GM21423 (cell line): ENCODE results near the gene RNF227.

Experiments
- ATAC-seq: cut with Tn5 transposase; IDR thresholded peaks from one replicate; pipeline ENCODE4 v1.9.1; 2021; ENCODE audit warnings: mild to moderate bottlenecking, moderate library complexity; ENCODE audit not compliant: unreplicated experiment

RNF227 gene

DNA sequence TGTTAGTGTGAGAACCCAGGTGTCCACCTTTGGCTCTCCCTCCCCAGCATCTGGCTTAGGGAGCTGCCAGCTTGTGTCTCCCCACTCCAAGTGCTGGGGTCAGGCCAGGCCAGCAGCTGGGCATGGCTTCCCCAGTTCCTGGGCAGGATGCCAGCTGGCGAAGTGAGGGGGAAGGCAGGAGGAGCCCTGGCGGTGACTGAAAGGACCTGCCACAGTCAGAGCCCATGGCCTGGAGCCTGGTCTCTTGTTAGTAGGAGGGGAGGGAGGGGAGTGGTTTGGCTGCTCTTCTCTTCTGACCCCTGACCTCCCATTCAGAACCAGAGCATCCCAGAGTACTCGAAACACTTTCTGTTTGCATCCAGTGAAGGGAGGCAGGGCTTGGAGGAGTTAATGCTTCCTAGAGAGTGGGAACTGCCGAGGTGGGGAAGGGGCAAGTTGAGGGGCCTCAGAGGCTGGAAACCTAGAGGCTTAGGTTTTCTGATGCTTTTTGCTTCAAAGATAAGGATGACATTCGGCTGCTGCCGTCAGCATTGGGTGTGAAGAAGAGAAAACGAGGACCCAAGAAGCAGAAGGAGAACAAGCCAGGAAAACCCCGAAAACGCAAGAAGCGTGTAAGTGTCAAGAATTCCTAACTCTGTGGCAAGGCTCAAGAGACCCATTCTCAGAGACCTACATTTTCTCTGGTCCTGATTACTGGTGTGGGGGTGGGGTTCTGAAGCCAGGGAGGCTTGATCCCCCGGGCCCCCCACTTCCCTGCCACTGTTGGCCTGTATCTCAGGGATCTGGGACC, 26.7 kb downstream of the RNF227 start:
- ATAC-seq: no peak

DNA sequence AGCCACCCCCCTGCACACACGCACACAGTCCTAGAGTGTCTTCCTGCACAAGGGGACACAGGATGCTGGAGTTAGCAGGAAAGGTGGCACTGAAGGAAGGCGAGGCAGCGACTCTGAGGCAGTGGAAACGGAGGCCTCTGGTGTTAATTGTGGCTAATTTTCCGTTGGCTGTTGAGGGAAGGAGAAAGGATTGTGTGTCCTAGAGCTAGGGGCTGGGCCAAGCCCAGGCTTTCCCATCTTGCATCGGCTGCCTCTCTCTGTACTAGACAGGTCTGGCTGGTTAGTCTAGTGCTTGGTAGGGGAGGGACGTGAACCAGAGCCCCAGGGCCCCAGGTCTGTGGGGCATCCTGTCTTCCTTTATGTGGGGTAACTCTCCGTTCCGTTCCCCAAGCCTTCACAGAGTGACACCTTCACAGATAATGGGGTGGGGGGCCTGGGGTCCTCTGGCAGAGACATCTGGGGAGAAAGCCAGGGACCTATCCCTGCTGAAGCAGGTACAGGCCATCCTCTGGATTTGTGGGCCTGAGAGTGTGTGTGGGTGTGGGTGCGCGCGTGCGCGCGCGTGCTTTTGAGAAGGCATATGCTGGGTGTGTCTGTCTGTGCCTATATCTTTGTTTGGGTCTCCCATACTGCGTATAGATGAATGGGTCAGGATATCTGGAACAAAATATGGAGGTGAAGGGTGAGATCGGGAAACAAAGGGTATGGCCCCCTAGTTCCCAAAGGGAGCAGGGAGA, 27.7 kb downstream of the RNF227 start, which contains the start of gene CHD3:
Gene CHD3 (plus strand): TSS at position 606 of the 737 bp plus-strand sequence. CDS start 212 bp downstream, outside the sequence.
- no peak for ATAC-seq

DNA sequence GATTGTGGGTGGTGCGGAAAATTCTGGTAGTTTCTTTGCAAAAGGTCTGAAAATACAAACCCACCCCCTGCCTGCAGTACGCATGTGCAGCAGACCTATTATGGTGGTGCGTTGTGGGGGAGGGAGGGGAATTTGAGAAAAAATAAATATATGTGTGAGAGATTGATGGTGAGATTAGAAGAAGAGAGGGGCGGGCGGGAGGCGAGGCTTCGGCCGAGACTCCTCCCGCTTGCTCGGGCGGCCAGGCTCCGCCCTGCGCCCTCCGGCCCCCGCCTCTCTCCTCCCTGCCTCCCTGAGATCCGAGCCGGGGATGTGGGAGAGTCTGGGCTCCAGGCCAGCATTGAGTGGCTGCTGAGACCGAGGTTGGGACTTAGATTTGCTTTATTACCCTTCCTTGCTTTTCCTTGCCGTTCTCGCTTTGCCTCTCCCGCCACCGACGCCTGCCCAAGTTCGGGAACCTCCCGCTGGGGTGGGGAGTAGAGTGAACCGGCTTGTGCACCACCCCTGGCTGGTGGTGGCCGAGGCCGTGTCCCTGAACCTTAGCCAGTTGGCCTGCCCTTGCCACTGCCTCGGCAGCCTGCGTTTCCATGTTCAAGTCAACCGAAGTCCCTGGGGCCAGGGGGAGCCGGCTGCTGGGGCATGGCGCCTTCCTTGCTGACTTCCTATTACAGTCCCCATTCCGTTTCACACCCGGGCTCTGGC, 28.5 kb downstream of the RNF227 start:
- peak; percentile 44 for ATAC-seq

DNA sequence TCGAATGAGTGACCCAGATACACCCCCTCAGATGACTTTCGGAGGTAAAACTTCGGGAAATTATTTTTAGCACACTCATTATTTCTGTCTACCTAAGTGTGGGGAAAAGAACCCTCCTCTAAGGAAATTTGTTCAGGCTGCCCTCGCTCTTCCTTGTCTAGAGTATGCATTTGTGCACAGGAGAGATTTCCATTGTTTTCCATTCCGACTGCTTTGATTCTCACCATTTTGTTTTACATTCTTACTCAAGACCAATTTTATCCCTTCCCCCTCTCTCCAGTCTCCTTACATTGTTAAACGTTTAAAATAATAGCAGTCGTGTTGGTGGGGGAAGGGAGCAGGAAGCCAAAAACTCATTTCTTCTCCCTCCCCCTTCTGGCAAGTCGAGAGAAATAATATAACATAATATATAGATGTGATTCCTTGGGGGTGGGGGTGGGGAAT, 29.0 kb downstream of the RNF227 start:
- ATAC-seq: no peak

DNA sequence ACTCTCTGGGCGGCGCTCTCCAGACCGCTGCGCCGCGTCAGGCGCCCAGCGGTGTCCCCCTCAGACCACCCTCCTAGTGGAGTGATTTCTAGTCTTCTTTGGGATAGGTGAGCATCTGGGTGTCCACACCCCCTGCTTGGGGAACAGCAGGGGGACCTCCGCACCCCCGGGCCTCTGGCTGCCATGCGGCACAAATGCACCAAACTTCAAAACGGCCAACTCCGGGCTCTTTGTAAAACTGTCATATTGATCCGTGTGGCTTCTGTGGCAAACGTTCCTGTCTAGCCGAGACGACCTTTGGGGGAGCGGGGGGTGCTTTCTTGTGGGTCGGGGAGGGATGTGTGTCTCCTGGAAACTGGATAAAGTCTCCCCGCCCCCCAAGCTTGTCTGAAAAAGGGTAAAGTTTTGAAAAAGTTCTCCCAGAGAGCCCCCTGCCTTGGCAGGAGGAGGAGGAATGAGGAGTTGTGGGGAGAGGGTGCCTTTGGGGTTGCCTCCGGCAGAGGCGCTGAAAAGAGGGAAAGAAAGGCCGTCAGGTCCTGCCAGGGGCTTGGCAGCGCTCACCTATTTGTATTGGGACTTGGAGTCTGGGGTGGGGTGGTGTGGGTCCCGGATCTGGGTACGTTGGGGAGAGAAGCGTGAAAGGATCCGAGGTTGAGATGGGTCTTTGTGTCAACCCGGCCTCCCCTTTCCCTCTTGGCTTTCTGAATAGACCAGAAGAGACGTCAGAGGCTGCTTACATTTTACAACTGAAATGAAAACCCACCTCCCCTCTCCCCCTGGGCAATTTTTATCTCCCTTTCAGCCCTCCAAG, 29.7 kb downstream of the RNF227 start:
- ATAC-seq: no peak

DNA sequence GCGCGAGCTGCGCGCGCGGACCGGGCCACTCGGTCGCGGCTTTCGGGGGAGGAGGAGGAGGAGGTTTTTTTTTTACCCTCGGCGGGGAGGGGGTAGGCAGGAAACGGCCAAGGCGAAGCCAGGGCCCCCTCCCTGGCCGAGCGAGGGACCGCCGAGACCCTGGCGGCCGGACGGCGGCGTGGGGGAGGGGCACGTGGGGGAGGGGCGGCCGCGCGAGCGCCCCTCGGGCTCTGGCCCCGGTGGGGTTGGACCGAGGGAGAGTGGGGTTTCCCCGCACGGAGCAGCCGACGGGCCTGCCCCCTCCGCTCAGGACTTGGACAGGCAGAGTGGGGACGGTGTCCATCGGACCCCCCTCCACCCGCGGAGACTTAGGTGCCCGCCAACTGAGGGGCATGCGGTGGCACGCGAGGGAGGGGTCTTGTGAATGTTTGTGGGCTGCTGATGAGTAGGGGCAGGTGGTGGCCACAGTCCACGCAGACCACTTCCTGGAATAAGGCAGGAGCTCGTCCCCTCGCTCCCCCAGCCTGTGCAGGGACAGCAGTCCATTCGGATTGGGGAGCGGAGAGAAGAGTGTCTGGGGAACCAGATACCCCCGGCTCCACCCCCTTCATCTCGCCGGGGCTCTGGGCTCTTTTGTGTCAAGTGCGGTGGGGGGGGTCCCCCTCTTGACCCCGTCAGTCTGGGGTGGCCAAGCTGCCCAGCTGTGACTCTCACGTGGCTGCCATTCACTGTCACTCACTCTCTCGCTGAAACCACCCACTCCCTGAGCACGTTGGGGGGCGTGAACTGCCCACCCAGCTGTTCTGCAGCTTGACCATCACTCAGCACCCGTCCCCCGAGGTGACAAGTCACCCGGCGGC, 30.5 kb downstream of the RNF227 start:
- ATAC-seq: peak; percentile 33

DNA sequence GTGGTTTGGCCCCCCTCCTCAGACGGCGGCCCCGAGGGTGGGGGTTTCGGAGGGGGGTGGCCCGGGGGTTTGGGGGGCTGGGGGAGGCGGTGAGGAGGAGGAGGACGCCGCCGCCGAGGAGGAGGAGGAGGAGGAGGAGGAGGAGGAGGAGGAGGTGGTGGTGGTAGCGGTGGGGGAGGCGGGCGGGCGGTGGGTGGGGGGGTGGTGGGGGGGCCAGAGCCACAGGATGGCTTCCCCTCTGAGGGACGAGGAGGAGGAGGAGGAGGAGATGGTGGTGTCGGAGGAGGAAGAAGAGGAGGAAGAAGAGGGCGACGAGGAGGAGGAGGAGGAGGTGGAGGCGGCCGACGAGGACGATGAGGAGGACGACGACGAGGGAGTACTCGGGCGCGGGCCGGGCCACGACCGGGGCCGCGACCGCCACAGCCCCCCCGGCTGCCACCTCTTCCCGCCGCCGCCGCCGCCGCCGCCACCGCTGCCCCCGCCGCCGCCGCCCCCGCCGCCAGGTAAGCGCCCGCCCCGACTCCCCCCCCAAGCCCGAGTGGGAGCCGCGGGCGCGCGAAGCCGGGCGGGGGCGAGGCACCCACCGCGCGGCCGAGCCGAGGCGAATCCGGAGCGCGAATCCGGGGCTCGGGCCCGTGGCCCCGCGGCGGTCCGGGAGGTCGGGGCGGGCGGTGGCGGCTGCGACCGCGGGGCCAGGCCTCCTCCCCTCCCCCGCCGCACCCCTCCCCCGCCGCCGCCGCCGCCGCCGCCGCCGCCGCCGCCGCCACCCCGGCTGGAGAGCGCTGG, 31.3 kb downstream of the RNF227 start:
- ATAC-seq: no peak

DNA sequence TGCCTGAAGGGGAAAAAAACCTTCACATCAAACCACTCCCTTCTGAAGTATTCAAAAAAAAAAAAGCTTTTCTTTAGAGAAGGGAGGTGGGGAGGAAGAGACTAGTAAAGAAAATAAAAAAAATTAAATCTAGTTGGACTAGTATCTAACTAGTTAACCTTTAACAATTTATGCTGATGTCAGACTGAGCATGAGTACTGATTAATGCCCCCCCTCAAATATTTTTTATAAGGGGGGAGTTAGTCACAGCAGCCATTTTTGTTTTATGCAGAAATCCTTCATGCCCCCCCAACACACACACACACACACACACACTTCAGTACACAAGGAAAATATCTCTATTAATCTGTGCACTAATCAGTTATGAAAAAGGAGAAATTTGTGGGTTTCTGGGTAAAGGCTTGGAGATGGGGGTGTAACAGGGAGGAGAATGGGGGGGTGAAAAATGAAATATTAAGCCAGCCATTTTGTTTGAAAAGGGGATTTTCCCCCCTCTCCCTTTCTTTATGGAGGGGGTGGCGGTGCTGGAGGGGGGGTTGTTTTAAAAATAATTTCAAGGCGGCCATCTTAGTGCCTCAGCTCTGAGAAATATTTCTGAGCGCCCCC, 32.2 kb downstream of the RNF227 start:
- ATAC-seq: no peak

DNA sequence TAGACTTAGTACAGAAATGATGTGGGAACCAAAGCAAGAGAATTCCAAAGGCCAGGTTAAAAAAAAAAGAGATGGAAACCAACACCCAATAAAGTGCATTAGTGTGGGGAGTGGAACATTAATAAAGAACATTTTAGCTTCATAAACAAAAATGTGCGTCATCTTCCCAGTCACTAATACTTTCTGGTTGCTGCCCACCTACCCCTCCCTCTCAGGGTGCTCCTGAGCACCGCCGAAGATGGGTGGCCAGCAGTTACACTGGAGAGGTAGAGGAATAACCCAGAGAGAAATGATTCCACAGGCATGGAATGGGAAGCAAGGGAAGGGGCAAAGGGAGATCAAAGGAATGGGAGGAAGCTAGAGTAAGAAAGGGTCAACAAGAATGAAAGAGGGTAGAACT, 33.5 kb downstream of the RNF227 start:
- no peak for ATAC-seq

DNA sequence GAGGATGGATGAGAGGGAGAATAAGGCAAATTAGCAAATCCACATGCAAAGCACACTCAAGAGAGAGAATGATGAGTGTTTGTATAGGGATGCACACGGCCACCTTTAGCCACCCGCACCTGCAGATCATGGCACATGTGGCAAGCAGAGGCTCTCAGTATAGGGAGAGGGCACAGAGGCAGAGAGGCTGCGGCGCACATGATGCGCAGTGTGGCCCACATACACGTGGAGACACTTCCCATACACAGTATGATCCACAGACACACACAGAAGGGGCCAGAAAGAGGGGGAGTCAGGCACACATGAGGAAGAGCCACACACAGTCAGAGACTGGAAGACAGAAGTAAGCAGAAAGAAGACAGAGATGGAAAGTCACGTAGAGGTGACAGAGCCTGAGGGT, 34.0 kb downstream of the RNF227 start:
- no peak for ATAC-seq

DNA sequence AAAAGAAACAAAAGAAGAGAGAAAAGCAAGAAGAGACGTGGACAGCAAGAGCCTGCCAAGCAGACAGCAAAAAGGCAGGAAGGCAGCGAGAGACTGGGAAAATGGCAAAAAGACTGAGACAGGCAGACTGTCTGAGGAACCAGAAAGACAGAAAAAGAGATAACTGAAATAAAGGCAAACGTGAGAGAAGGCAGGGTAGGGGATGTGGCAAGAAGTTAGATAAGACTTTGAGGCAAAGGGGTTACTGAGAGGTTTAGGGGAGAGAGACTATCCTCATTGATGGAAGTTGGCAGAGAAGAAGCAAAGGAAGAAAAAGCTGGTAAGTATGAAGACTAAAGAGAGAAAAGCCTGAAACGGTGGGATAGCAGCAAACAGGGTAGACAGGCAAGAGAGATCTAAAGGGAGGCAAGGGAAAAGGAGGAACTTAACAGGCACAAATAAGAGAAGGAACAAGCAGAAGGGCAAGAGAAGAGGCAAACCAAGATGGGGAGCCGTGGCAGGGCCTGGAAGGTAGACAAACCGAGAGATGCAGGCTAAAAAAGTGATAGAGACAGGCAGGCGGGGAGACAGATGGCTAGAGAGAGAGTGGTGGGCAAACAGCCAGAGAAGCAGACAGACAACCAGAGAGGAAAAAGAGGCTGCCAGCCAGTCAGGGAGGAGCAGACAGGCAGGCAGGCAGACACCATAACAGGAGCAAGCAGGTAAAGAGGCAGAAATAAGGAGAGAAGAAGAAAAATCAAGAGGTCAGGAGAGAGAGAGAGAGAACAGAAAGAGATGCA, 34.6 kb downstream of the RNF227 start:
- no peak for ATAC-seq

DNA sequence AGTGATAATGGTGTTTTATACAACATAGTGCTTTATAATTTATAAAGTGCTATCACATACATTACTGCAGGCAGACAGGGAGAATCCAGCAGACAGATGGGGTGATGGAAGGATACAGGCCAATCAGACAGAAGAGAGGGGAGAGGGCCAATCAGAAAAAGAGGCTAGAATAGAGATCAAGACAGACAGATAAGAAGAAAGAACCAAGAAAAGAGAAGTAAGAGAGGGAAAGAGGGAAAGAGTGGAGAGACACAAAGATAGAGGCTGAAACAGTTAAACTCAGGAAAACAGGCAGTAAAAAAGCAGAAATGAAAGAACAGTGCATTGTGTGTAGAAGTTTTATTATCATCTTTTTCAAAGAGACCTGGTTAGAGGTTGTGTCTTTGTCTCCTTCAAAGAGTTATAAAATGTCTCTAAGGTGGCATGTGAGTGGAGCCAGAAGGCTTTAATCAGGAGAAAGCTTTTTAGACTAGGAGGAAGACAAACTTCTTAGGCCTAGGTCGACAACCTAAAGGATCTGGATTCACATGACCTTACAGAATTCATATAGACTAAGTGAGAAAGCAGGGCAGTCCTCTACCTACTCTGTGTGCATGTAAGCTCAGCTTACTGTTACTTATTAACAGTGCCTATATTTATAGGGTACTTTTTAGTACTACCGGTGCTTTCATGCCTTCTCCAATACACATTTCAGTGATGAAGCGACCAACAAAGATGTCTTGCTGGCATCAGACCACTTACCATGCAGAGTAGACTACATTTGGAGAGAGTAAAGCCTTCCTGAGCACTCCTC, 35.8 kb downstream of the RNF227 start:
- no peak for ATAC-seq

DNA sequence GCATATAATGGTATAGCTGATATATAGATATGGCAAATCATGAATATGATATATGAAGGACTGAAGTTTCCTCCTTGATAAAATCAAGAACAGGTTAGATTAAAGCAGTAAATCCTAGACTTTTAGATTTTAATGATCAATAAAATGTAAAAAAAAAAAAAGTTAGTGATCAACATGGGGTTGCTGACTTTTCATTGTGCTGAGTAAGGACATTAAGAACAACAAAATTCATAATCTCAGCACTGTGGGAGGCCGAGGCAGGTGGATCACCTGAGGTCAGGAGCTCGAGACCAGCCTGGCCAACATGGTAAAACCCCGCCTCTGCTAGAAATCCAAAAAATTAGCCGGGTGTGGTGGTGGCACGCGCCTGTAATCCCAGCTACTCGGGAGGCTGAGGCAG, 37.9 kb downstream of the RNF227 start:
- no peak for ATAC-seq

DNA sequence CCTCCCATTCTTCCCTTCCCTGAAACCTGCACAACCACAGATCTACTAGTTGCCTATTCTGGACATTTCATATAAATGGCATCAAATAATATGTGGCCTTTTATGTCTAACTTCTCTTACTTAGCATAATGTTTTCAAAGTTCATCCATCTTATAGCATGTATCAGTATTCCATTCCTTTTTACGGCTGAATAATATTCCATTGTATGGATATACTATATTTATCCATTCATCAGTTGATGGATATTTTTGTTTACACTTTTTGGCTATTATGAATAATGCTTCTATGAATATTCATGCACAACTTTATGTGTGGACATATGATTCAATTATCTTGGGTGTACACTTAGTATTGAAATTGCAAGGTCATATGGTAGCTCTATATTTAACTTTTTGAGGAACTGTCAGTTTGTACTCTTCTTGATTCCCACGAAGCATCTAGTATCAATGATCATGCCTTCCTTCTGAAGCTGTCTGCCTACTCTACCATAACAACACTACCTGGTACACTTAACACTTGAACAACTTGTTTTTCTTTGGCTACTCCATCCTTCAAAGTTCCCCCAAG, 40.2 kb downstream of the RNF227 start:
- ATAC-seq: no peak

DNA sequence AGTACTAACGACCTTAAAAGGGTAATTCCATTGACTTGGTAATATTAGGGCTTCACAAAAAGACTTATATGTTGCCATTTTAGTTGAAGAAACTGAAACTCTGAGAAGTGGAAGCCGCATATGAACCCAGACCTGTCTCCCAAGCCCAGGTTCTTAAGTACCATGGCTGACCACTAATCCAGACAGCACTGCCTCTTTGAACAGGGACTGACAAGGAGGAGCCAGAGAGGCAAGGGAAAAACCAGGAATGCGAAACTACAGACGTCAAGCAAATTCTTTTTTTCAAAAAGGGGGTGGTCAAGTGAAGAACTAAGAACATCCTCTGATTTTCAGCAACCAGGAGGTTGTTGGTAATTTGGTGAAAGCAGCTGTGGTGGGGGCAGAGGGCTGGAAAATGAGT, 43.0 kb downstream of the RNF227 start:
- no peak for ATAC-seq

DNA sequence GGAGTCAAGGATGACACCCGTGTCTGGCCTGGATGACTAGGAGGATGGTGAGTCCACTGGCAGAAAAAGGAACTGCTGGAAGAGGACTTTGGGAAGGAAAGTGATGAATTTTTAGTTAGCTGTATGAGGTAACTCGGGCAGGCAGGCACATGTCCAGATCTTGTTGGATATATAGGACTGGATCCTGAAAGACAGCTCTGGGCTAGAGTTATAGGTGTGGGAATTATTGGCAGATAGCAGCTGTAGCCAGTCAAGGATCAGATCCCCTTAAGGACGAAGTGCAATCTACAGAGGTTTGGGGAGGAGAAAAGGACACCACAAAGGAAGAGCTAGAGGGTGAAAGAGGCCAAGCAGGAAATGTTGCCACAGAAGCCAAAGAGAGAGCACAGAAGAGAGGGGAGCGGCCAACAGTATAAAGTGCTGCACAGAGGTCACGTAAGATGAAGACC, 48.2 kb downstream of the RNF227 start:
- no peak for ATAC-seq
